HCT116 (cell line): ENCODE measurements around the gene HRH2. TPM values are rescaled to one million over a fixed set of nuclear protein-coding genes. Genes with fewer than 3 reads are reported as not detected.

Source experiments
- ATAC-seq: fragments of 200-7000 bp; cut with Tn5 transposase; 2 replicates; pipeline ENCODE4 v1.9.1; 2020; ENCODE audit warnings: mild to moderate bottlenecking, moderate library complexity
- BruUV-seq: library from RNA; stranded (reverse); fragments of 400-500 nt; replicated peaks from 2 replicates; lab custom pipeline; 2021; lab: Mats Ljungman, UMichigan
- CTCF ChIA-PET: fragments of 300-600 bp; sonication (Branson Sonifier 250); formaldehyde crosslinking; loops from one replicate; lab custom pipeline; 2021; ENCODE audit warnings: antibody characterized with exemption; lab: Charles Lee
- POLR2A ChIA-PET: fragments of 300-600, 350-600 bp; sonication (Branson Sonifier 250); formaldehyde crosslinking; loops from one replicate; lab custom pipeline; 2021; ENCODE audit warnings: antibody characterized with exemption; lab: Charles Lee
- RAD21 ChIA-PET, 2 experiments: fragments of 300-600 bp; sonication (Branson Sonifier 250); formaldehyde crosslinking; loops; one replicate each; lab custom pipeline; 2023; ENCODE audit warnings: low total read pairs in 2 of 2; ENCODE audit not compliant: uncharacterized antibody in 2 of 2, unreplicated experiment in 2 of 2, low non-redundant PET in 1 of 2; lab: Charles Lee
- DNase-seq: peaks from one replicate; pipeline ENCODE4 v3.0.0-alpha.2; 2010; ENCODE audit warnings: low read depth, low spot score
- H2AFZ ChIP-seq: fragments of 200-600 bp; shearing (Covaris generic), sonication (generic); 2 replicates; pipeline ENCODE4 v1.6.1; 2017; ENCODE audit warnings: low read depth, mixed run types, mixed read lengths, antibody characterized with exemption, low read length; ENCODE audit not compliant: poor library complexity, severe bottlenecking
- H3K27ac ChIP-seq: 2 replicates; pipeline ENCODE4 v1.5.1; 2012; ENCODE audit warnings: low read depth, low read length
- H3K27me3 ChIP-seq: fragments of 200-600 bp; sonication (generic); 2 replicates; pipeline ENCODE4 v1.6.1; 2016; ENCODE audit warnings: mixed run types, low read length, mixed read lengths; ENCODE audit not compliant: insufficient read depth
- H3K36me3 ChIP-seq, 2 experiments: fragments of 200-500 bp in 1 of 2; fragments of 200-600 bp in 1 of 2; sonication (Bioruptor generic) in 1 of 2; sonication (generic) in 1 of 2; 2 replicates each; pipeline versions ENCODE4 v1.5.1 to v1.6.1; 2014 to 2016; ENCODE audit warnings: low read length in 2 of 2, inconsistent platforms in 1 of 2, mixed read lengths in 1 of 2, mixed run types in 1 of 2; ENCODE audit not compliant: insufficient read depth in 2 of 2, control insufficient read depth in 1 of 2
- H3K4me1 ChIP-seq, 2 experiments: fragments of 200-600 bp in 1 of 2; sonication (generic) in 1 of 2; 2 replicates each; pipeline versions ENCODE4 v1.5.1 to v1.6.1; 2012 to 2017; ENCODE audit warnings: low read length in 2 of 2, inconsistent platforms in 1 of 2, mild to moderate bottlenecking in 1 of 2, mixed read lengths in 1 of 2, mixed run types in 1 of 2, moderate library complexity in 1 of 2; ENCODE audit not compliant: insufficient read depth in 2 of 2, control insufficient read depth in 1 of 2
- H3K4me2 ChIP-seq: fragments of 200-600 bp; sonication (generic); 2 replicates; pipeline ENCODE4 v1.6.1; 2017; ENCODE audit warnings: mixed run types, low read length, mixed read lengths
- H3K4me3 ChIP-seq, 2 experiments: fragments of 200-600 bp in 1 of 2; sonication (generic) in 1 of 2; replicated peaks in 1 of 2; 2 replicates each; pipeline ENCODE4 v1.5.1; 2011 to 2016; ENCODE audit warnings: low read length in 2 of 2, control low read depth in 1 of 2, low read depth in 1 of 2, mild to moderate bottlenecking in 1 of 2, mixed read lengths in 1 of 2, mixed run types in 1 of 2
- H3K79me2 ChIP-seq: fragments of 200-600 bp; sonication (generic); 2 replicates; pipeline ENCODE4 v1.6.1; 2017; ENCODE audit warnings: mild to moderate bottlenecking, mixed run types, low read length, moderate library complexity, mixed read lengths; ENCODE audit not compliant: insufficient read depth
- H3K9ac ChIP-seq: fragments of 200-600 bp; sonication (generic); 2 replicates; pipeline ENCODE4 v1.6.1; 2016; ENCODE audit warnings: low read length, mixed read lengths
- H3K9me2 ChIP-seq: fragments of 200-600 bp; sonication (generic), shearing (Covaris generic); 2 replicates; pipeline ENCODE4 v1.6.1; 2017; ENCODE audit warnings: mixed run types, mild to moderate bottlenecking, moderate library complexity; ENCODE audit not compliant: insufficient read depth
- H3K9me3 ChIP-seq, 2 experiments: fragments of 200-500 bp in 1 of 2; fragments of 200-600 bp in 1 of 2; sonication (Bioruptor generic) in 1 of 2; sonication (generic) in 1 of 2; 2 replicates each; pipeline ENCODE4 v1.6.1; 2014 to 2017; ENCODE audit warnings: low read length in 2 of 2, mixed read lengths in 2 of 2, inconsistent platforms in 1 of 2, low read depth in 1 of 2, mild to moderate bottlenecking in 1 of 2, mixed run types in 1 of 2, moderate library complexity in 1 of 2; ENCODE audit not compliant: control insufficient read depth in 1 of 2, insufficient read depth in 1 of 2
- H4K20me1 ChIP-seq: fragments of 200-600 bp; sonication (generic), shearing (Covaris generic); 2 replicates; pipeline ENCODE4 v1.6.1; 2017; ENCODE audit warnings: mixed run types, mild to moderate bottlenecking, moderate library complexity; ENCODE audit not compliant: insufficient read depth
- CBX3 ChIP-seq: IDR thresholded peaks from 2 replicates; pipeline ENCODE4 v1.6.1; 2012; ENCODE audit warnings: low read depth
- CEBPB ChIP-seq: IDR thresholded peaks from 2 replicates; pipeline ENCODE4 v1.6.1; 2012; ENCODE audit warnings: low read depth
- EZH2 ChIP-seq: fragments of 200-600 bp; sonication (generic); IDR thresholded peaks from 2 replicates; pipeline ENCODE4 v1.6.1; 2017; ENCODE audit warnings: antibody characterized with exemption, mixed run types
- EZH2phosphoT487 ChIP-seq: fragments of 200-600 bp; IDR thresholded peaks from 2 replicates; pipeline ENCODE4 v1.6.1; 2018; ENCODE audit warnings: antibody characterized with exemption, borderline replicate concordance
- FOSL1 ChIP-seq: IDR thresholded peaks from 2 replicates; pipeline ENCODE4 v1.6.1; 2012; ENCODE audit warnings: low read depth
- JUND ChIP-seq: IDR thresholded peaks from 2 replicates; pipeline ENCODE4 v1.6.1; 2012
- RAD21 ChIP-seq: IDR thresholded peaks from 2 replicates; pipeline ENCODE4 v1.6.1; 2012; ENCODE audit warnings: low read depth, mild to moderate bottlenecking
- TCF7L2 ChIP-seq: IDR thresholded peaks from 2 replicates; pipeline ENCODE4 v1.7.0; 2011; ENCODE audit warnings: borderline replicate concordance, inconsistent platforms; ENCODE audit not compliant: insufficient read depth, insufficient read length; ENCODE audit errors: extremely low read depth
- YY1 ChIP-seq: IDR thresholded peaks from 2 replicates; pipeline ENCODE4 v1.6.1; 2011; ENCODE audit warnings: low read length, low read depth, moderate library complexity, mild to moderate bottlenecking; ENCODE audit not compliant: insufficient replicate concordance; ENCODE audit errors: extremely low read depth
- ZNF274 ChIP-seq: fragments of 200-500 bp; sonication (Bioruptor generic); IDR thresholded peaks from 2 replicates; pipeline ENCODE4 v1.6.1; 2014; ENCODE audit warnings: mild to moderate bottlenecking, low read depth, low read length, inconsistent platforms
- intact Hi-C: fragments of 100-400 bp; cut with micrococcal nuclease; formaldehyde crosslinking; loops from 2 replicates; pipeline ENCODE4 v1.10.0; 2022
- total RNA-seq: library from RNA; stranded (reverse); gene quantifications from one replicate; pipeline ENCODE4 v1.2.1, GENCODE V29; 2021; ENCODE audit not compliant: unreplicated experiment
- TF ChIP-seq, protein P1 (sequence below): IDR thresholded peaks from 2 replicates; pipeline ENCODE4 v1.6.1; 2011; ENCODE audit warnings: mild to moderate bottlenecking, low read length, moderate library complexity; ENCODE audit not compliant: insufficient replicate concordance; ENCODE audit errors: extremely low read depth
- TF ChIP-seq, protein P2 (sequence below): IDR thresholded peaks from 2 replicates; pipeline ENCODE4 v1.6.1; 2012; ENCODE audit warnings: low read depth
- TF ChIP-seq, protein P3 (sequence below): IDR thresholded peaks from 2 replicates; pipeline ENCODE4 v1.6.1; 2012
- TF ChIP-seq, protein P4 (sequence below), 3 experiments: fragments of 200-600 bp in 1 of 3; sonication (generic) in 1 of 3; IDR thresholded peaks in 2 of 3; conservative IDR thresholded peaks in 1 of 3; 2 replicates each; pipeline ENCODE4 v1.5.1; 2012 to 2017; ENCODE audit warnings: low read depth in 2 of 3, low read length in 2 of 3, antibody characterized with exemption in 1 of 3, borderline replicate concordance in 1 of 3, control low read depth in 1 of 3, mild to moderate bottlenecking in 1 of 3, mixed read lengths in 1 of 3, mixed run types in 1 of 3, moderate library complexity in 1 of 3; ENCODE audit not compliant: insufficient read depth in 1 of 3

HRH2 gene
- total RNA-seq, 1 experiment from 2014 or later, result 0.12 TPM

DNA sequence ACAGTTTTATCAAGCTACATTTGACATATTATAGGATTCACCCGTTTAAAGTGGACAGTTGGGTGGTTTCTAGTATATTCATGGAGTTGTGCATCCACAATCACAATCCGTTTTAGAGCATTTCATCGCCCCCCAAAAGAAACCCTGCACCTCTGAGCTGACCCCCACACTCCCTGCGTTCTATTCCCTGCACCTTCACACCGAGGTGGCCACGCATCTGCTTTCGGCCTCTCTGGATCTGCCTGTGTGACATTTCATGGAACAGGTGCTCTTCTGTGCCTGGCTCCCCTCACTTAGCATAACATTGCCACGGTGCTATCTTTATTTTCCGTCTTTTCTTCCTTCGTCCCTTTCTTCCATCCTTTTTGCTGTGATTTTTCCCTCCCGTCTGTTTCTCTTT is 32.7 kb downstream of the HRH2 start:
- no peak for TF ChIP-seq YY1
- TF ChIP-seq EZH2phosphoT487, result no peak
- TF ChIP-seq FOSL1, result no peak
- TF ChIP-seq, protein P1, sequence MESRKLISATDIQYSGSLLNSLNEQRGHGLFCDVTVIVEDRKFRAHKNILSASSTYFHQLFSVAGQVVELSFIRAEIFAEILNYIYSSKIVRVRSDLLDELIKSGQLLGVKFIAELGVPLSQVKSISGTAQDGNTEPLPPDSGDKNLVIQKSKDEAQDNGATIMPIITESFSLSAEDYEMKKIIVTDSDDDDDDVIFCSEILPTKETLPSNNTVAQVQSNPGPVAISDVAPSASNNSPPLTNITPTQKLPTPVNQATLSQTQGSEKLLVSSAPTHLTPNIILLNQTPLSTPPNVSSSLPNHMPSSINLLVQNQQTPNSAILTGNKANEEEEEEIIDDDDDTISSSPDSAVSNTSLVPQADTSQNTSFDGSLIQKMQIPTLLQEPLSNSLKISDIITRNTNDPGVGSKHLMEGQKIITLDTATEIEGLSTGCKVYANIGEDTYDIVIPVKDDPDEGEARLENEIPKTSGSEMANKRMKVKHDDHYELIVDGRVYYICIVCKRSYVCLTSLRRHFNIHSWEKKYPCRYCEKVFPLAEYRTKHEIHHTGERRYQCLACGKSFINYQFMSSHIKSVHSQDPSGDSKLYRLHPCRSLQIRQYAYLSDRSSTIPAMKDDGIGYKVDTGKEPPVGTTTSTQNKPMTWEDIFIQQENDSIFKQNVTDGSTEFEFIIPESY, result no peak
- no peak for TF ChIP-seq CBX3
- TF ChIP-seq EZH2, result no peak
- TF ChIP-seq TCF7L2, result no peak
- TF ChIP-seq, protein P2, sequence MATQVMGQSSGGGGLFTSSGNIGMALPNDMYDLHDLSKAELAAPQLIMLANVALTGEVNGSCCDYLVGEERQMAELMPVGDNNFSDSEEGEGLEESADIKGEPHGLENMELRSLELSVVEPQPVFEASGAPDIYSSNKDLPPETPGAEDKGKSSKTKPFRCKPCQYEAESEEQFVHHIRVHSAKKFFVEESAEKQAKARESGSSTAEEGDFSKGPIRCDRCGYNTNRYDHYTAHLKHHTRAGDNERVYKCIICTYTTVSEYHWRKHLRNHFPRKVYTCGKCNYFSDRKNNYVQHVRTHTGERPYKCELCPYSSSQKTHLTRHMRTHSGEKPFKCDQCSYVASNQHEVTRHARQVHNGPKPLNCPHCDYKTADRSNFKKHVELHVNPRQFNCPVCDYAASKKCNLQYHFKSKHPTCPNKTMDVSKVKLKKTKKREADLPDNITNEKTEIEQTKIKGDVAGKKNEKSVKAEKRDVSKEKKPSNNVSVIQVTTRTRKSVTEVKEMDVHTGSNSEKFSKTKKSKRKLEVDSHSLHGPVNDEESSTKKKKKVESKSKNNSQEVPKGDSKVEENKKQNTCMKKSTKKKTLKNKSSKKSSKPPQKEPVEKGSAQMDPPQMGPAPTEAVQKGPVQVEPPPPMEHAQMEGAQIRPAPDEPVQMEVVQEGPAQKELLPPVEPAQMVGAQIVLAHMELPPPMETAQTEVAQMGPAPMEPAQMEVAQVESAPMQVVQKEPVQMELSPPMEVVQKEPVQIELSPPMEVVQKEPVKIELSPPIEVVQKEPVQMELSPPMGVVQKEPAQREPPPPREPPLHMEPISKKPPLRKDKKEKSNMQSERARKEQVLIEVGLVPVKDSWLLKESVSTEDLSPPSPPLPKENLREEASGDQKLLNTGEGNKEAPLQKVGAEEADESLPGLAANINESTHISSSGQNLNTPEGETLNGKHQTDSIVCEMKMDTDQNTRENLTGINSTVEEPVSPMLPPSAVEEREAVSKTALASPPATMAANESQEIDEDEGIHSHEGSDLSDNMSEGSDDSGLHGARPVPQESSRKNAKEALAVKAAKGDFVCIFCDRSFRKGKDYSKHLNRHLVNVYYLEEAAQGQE, result no peak
- TF ChIP-seq, protein P3, sequence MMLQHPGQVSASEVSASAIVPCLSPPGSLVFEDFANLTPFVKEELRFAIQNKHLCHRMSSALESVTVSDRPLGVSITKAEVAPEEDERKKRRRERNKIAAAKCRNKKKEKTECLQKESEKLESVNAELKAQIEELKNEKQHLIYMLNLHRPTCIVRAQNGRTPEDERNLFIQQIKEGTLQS, result no peak
- TF ChIP-seq, protein P4, sequence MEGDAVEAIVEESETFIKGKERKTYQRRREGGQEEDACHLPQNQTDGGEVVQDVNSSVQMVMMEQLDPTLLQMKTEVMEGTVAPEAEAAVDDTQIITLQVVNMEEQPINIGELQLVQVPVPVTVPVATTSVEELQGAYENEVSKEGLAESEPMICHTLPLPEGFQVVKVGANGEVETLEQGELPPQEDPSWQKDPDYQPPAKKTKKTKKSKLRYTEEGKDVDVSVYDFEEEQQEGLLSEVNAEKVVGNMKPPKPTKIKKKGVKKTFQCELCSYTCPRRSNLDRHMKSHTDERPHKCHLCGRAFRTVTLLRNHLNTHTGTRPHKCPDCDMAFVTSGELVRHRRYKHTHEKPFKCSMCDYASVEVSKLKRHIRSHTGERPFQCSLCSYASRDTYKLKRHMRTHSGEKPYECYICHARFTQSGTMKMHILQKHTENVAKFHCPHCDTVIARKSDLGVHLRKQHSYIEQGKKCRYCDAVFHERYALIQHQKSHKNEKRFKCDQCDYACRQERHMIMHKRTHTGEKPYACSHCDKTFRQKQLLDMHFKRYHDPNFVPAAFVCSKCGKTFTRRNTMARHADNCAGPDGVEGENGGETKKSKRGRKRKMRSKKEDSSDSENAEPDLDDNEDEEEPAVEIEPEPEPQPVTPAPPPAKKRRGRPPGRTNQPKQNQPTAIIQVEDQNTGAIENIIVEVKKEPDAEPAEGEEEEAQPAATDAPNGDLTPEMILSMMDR (IDR thresholded peaks at IDR 0.05 in 2 of 3, conservative IDR thresholded peaks at IDR 0.05 in 1 of 3; ENCODE audit: borderline replicate concordance in 1 of 3, insufficient read depth in 1 of 3, low read depth in 2 of 3, low read length in 2 of 3), result no peak
- TF ChIP-seq ZNF274, result no peak
- no peak for TF ChIP-seq CEBPB
- no peak for TF ChIP-seq JUND
- TF ChIP-seq RAD21, result no peak
- DNase-seq, result no peak
- Histone ChIP-seq H2AFZ (no peak overlapping the region), H3K9me3 (no peaks in the 10 kb centered on the region), H3K36me3 (no peaks in the 10 kb centered on the region), H3K27me3 (peaks cover 4% of the 10 kb centered on the region; the same call in 1 of the 2 replicates), H3K79me2 (no peaks in the 10 kb centered on the region), H3K4me1 (no peaks in the 10 kb centered on the region), H3K4me2 (no peak overlapping the region), H3K9ac (no peak overlapping the region), H3K4me3 (no peak overlapping the region), H4K20me1 (no peaks in the 10 kb centered on the region), H3K27ac (no peak overlapping the region), H3K9me2 (no peaks in the 10 kb centered on the region)
- BruUV-seq, result no TSS peak
- POLR2A ChIA-PET, result no interaction called here
- RAD21 ChIA-PET, result no interaction called here
- CTCF ChIA-PET, result interaction anchor here (0.9 to 1.8 kb wide), 3 partner anchors 11 to 159 kb away, joined by 3 to 4 read pairs (median 4); no protein-coding TSS in a partner anchor
- ATAC-seq, result no peak
- intact Hi-C loops, result no loop called here
